ENCODE measurements around the gene TTL.
"Not testable (repeated sequence)": the region's sequence is repeated elsewhere in the genome, so short reads cannot be mapped to it uniquely, and the experiment has no call there.

Gene TTL

DNA sequence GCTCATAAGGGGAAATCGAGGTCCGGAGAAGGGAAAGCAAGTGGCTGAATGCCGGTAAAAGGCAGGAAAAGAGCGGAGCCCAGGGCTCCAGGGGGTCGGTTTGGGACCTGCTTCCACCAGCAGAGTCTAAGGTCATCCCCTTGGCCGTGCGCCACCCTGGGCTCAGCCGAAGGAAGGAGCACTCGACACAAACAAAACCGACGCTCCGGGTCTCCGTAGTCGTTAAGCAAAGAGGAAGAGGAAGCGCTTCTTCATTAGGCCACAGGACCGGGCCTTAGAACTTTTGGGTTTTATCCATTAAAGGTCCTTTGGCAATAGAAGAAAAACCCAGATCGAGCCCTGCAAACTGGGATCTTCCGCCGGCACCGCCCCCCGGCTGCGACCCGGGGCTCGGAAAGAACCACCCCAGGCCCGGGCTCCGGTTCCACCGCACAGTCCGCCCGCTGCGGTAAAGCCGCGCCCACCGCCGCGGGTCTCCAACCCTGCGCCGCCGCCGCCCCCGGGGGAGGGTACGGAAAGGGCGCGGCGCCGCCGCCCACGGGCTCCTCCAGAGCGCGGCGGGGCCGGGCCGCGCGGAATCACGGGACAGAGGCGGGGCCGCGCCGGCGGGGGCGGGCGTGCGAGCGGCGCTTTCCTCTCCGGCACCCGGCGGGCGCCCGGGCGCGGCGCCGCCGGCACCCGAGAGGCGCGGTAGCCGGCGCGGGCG, at the start of gene TTL:
Gene TTL, plus strand, starts transcription at position 629 of the 706 bp plus-strand sequence. CDS start 189 bp downstream, outside the sequence.
- DNase-seq (ENCODE audit: low read depth): peak; percentile 72

- not testable (repeated sequence) for DNase-seq (ENCODE audit: low read depth)
Measured at GRCh38 chr2:112432390-112432734, 49.6 kb upstream of the TTL start.

- not testable (repeated sequence) for DNase-seq (ENCODE audit: low read depth)
Measured at GRCh38 chr2:112432735-112433479, 49.0 kb upstream of the TTL start.

GRCh38 chr2:112433480-112433879, 48.5 kb upstream of the TTL start, which contains the start of gene RGPD8:
Gene RGPD8 (minus strand): TSS chr2:112433645. CDS start chr2:112433453, 192 bp downstream.
- peak; percentile 84 for DNase-seq (ENCODE audit: low read depth)

- peak; percentile 1 for DNase-seq (ENCODE audit: low read depth)
Measured at GRCh38 chr2:112433932-112434730, 47.8 kb upstream of the TTL start.

DNA sequence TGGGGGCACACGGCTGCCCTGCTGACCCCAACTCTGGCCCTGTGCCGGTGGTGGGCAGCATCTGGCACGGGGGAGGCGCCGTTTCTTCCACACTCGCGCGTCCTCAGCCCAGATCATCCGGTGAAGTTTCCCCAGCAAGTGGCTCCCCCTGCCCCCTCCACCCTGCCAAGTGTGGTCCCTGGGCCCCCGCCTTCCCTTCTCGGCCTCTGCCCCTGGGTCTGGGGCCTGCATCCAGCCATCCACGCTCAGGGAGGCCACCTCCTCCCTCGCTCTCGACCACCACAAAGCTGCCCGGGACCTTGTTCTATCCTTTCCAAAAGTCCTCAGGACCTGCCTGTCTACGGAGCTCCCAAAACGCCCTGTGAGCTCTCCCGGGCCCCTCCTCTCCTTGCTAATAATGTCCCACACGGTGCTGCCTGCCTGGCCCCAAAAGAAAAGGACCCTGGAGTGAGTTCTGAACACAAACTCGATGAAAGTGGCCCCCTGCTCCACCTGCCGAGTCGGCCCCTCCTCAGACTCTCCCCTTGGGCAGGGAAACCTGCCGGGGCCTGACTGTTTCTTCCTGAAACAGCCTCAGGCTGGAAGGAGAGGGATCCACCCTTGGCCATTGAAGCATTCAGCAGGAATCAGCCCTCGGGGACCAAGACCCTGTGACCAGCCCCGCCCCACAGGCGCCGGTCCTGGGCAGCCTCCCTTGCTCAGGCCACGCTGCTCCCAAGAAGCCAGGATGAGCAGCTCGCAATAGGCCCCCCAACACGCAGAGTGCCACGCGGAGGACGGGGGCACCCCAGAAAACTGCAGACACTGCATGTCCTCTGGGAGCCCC, 46.9 kb upstream of the TTL start:
- not testable (repeated sequence) for DNase-seq (ENCODE audit: low read depth)

DNA sequence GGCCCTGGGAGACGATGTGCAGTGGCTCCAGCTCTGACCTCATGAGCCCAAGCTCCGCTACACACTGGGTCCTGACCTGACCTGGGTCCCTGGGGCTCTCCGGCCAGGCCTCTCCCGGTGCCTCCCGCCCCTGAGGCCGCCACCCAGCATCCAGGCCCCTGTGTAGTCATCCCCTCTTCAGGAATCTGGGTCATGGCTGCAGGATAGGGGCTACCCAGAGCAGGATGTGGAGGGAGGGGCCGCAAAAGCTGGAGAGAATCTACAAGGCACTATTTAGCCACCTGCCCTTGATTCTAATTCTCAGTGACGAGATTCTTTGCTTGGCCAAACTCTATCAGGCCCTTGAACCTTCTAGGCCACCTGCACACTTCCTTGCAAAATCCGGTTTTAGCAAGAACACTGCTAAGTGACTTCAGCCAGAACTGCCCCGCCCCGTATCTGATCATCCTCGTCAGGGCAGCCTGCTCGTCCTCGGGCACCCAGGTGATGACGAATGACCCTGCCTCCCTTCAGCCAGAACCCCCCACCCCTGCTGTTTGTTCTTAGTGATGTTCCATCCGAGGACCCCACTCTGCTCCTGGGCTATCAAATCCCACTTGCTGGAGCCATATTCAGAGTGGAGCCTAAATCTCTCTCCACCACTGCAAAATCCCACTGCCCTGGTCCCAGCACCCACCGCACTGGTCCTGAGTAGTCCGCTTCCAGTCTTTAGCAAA, 46.1 kb upstream of the TTL start:
- DNase-seq (ENCODE audit: low read depth): not testable (repeated sequence)

DNA sequence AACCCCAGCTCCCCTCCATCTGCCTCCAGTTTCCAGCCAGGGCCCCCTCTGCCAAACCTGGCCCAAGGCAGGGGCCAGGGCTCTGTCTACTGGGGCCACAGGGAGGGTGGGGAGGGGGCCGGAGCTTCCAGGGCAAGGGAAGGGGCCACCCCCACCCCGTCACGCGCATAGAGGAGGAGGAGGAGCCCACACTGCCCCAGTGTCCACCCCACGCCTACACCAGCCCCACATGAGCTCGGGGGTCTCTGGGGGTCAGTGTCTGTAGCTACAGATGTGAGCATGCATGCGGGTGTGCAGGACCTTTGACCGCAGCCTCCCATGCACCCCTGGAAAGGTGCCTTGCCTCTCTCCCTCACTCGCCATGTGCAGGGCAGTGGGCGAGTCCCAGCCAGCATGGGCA, 45.0 kb upstream of the TTL start:
- DNase-seq (ENCODE audit: low read depth): not testable (repeated sequence)

DNA sequence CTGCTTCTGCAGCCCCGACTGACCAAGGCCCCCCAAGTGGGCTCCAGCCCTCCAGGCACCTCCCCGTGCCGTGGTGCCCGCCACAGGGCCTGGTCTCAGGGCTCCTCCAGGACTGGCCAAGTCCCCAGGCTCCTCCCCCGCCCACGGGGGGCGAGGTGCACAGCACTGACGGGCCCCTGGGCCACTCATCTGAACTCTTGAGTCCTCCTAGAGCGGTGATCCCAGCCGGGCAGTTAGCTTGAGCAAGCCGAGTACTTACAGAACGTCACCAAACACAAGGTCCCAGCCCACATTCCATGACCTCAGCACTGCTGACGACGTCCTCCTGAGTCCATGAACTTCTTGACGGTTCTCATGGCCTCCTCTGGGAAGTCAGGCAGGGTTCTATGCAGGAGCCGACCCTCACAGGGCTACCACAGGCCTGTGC, 44.5 kb upstream of the TTL start:
- not testable (repeated sequence) for DNase-seq (ENCODE audit: low read depth)

DNA sequence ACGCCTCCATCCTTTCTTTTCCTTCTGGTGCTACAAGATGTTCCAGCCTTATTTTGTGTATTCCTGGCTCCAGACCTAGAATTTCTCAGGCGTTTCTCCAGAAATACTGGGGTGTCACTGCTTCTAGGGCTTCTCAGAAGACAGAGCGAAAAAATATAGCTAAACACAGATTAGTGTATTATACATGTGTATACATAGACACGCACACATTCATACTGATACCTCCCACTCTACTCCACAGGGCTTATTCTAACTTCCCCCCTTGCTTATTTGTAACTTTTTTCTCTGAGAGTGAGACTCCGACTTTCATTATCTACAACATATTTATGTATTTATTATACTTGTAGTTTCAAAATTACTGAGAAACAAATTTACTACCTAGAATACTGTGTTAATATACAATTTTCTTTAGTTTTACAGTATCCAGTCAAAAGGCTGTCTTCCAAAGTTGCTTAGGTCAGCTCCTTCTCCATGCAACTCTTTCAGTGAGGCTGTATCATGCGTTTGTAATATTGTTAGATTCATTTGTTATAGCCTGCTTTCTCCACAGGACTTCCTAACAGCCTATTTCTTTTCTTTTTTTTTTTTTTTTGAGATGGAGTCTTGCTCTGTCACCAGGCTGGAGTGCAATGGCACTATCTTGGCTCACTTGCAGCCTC, 43.2 kb upstream of the TTL start:
- not testable (repeated sequence) for DNase-seq (ENCODE audit: low read depth)

GRCh38 chr2:112444256-112444655, 37.7 kb upstream of the TTL start:
- DNase-seq (ENCODE audit: low read depth): not testable (repeated sequence)

- DNase-seq (ENCODE audit: low read depth): no peak
Measured at GRCh38 chr2:112449854-112450253, 32.1 kb upstream of the TTL start.

GRCh38 chr2:112451317-112451716, 30.6 kb upstream of the TTL start:
- no peak for DNase-seq (ENCODE audit: low read depth)

DNA sequence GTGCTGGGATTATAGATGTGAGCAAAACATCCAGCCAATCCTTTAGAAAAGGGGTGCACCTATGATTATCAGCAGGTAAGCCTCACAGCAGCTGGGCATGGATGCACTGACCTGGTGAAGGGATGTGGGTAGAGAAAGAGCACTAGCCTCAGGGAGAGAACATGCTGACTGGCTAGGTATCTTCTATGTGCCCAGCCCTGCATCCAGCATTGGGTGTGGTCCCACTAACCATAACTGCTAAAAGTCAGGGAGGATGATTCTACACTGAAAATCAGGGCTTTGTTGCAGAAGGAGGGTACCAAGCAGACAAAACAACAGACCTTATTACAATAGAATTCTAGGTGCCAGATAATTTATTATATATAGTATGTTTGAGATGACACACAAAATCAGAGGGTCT, 27.4 kb upstream of the TTL start:
- DNase-seq (ENCODE audit: low read depth): no peak

GRCh38 chr2:112459372-112459771, 22.6 kb upstream of the TTL start:
- DNase-seq (ENCODE audit: low read depth): no peak

DNA sequence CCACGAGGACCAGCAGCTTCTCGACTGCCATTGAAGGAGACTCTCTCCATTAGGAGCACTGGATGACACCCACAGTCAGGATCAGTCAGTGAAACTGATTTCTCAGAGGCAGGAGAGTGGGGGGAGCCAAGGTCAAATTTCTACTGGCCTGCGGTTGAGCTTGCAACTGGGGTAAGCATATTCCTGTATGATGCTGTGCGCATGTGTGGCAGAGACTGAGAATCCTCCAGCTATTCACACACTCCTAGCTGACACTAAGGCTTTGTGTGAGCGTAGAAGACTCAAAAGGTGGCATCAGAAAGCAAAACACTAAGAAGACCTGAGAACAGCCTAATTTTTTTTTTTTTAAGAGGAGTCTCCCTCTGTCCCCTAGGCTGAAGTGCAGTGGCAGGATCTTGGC, 19.8 kb upstream of the TTL start:
- no peak for DNase-seq (ENCODE audit: low read depth)

- DNase-seq (ENCODE audit: low read depth): no peak
Measured at GRCh38 chr2:112463256-112463655, 18.7 kb upstream of the TTL start.

DNA sequence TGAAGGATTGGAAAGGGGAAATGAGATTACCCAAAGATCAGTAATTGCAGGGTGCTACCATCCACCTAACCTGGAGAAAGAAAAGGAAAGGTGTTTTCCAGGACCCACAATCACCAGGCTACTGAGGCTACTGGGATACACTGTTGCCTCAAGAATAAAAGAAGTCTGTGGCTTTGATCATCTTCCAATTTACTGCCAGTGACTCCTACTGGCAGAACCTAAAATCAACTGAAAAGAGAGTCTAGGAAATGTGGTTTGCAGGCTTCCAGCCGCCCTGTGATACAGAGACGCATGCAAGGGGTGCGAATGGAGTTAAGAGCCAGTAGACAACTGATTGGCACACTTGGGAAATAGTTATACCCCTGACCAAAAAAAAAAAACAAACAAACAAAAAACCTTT, 16.6 kb upstream of the TTL start:
- peak; percentile 37 for DNase-seq (ENCODE audit: low read depth)

- no peak for DNase-seq (ENCODE audit: low read depth)
Measured at GRCh38 chr2:112472547-112473263, 9.3 kb upstream of the TTL start.

All from ELR (cell line).